Endothelial cell of umbilical vein (primary cell): Measurements from ENCODE around the gene MGST2.

ENCODE experiments used
- MAX ChIP-seq: IDR thresholded peaks from 2 replicates; pipeline ENCODE4 v1.6.1; 2011; ENCODE audit not compliant: insufficient read depth, insufficient read length
- TF ChIP-seq, protein P1 (sequence below), 2 donors: IDR thresholded peaks; 1 replicate in 1 of 2; 2 replicates in 1 of 2; pipeline ENCODE4 v1.5.1; 2011; ENCODE audit warnings: low read length in 2 of 2, mild to moderate bottlenecking in 2 of 2, moderate library complexity in 2 of 2, control low read depth in 1 of 2, inconsistent platforms in 1 of 2, low read depth in 1 of 2; ENCODE audit not compliant: insufficient read depth in 1 of 2; ENCODE audit errors: extremely low read depth in 1 of 2

GRCh38 chr4:139668658-139669201 is 3.1 kb downstream of the MGST2 start:
- TF ChIP-seq, protein P1, sequence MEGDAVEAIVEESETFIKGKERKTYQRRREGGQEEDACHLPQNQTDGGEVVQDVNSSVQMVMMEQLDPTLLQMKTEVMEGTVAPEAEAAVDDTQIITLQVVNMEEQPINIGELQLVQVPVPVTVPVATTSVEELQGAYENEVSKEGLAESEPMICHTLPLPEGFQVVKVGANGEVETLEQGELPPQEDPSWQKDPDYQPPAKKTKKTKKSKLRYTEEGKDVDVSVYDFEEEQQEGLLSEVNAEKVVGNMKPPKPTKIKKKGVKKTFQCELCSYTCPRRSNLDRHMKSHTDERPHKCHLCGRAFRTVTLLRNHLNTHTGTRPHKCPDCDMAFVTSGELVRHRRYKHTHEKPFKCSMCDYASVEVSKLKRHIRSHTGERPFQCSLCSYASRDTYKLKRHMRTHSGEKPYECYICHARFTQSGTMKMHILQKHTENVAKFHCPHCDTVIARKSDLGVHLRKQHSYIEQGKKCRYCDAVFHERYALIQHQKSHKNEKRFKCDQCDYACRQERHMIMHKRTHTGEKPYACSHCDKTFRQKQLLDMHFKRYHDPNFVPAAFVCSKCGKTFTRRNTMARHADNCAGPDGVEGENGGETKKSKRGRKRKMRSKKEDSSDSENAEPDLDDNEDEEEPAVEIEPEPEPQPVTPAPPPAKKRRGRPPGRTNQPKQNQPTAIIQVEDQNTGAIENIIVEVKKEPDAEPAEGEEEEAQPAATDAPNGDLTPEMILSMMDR (IDR thresholded peaks at IDR 0.05; ENCODE audit: extremely low read depth in 1 of 2, insufficient read depth in 1 of 2, low read depth in 1 of 2, low read length in 2 of 2): no peak
- TF ChIP-seq MAX: no peak
